HEK293T (cell line): Measurements from ENCODE around the gene ZNF469.

Experiments used
- ARNT ChIP-seq: fragments of 450-650 bp; IDR thresholded peaks from 2 replicates; pipeline ENCODE4 v1.6.1; 2017; ENCODE audit warnings: mild to moderate bottlenecking
- BHLHE40 ChIP-seq: fragments of 450-650 bp; IDR thresholded peaks from 2 replicates; pipeline ENCODE4 v1.6.1; 2016; ENCODE audit warnings: mild to moderate bottlenecking, moderate library complexity, borderline replicate concordance
- CTBP1 ChIP-seq: fragments of 450-650 bp; IDR thresholded peaks from 2 replicates; pipeline ENCODE4 v1.6.1; 2016; ENCODE audit warnings: borderline replicate concordance
- ELF4 ChIP-seq: fragments of 450-650 bp; IDR thresholded peaks from 2 replicates; pipeline ENCODE4 v1.6.1; 2017; ENCODE audit warnings: antibody characterized with exemption
- FOXA1 ChIP-seq: fragments of 450-650 bp; IDR thresholded peaks from 2 replicates; pipeline ENCODE4 v1.6.1; 2016; ENCODE audit warnings: mild to moderate bottlenecking
- FOXK2 ChIP-seq: fragments of 450-650 bp; IDR thresholded peaks from 2 replicates; pipeline ENCODE4 v1.6.1; 2016; ENCODE audit warnings: mild to moderate bottlenecking
- FOXM1 ChIP-seq: fragments of 450-650 bp; IDR thresholded peaks from 2 replicates; pipeline ENCODE4 v1.6.1; 2017; ENCODE audit warnings: mild to moderate bottlenecking, borderline replicate concordance
- LEF1 ChIP-seq: fragments of 450-650 bp; IDR thresholded peaks from 2 replicates; pipeline ENCODE4 v1.6.1; 2017; ENCODE audit warnings: mild to moderate bottlenecking, borderline replicate concordance
- NFRKB ChIP-seq: fragments of 450-650 bp; IDR thresholded peaks from 2 replicates; pipeline ENCODE4 v1.6.1; 2016; ENCODE audit warnings: mild to moderate bottlenecking, moderate library complexity
- SP1 ChIP-seq: fragments of 450-650 bp; IDR thresholded peaks from 2 replicates; pipeline ENCODE4 v1.6.1; 2017
- SUZ12 ChIP-seq: fragments of 450-650 bp; IDR thresholded peaks from 2 replicates; pipeline ENCODE4 v1.6.1; 2016; ENCODE audit warnings: mild to moderate bottlenecking
- TARDBP ChIP-seq: fragments of 450-650 bp; IDR thresholded peaks from 2 replicates; pipeline ENCODE4 v1.6.1; 2016
- ZNF384 ChIP-seq: fragments of 450-650 bp; IDR thresholded peaks from 2 replicates; pipeline ENCODE4 v1.6.1; 2016

DNA sequence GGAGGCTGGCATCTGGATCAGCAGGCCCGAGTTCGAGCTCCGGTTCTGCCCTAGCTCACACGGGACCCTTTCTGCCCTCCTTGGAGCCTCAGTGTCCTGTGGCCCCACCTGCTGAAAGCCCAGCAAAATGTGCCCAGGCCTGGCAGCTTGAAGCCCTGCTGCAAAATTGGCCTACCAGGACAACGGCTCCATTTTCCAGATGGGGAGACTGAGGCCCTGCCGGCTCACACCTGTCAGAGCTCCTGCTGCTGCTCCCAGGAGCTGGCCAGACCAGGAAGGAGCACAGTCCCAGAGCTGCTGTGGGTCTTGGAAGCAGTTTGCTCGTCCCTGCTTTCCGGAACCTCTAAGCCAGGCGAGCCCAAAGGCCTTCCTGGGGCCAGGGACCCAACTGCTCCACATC is 17.4 kb downstream of the ZNF469 start:
- TF ChIP-seq SP1: no peak
- TF ChIP-seq NFRKB: no peak
- no peak for TF ChIP-seq BHLHE40
- TF ChIP-seq SUZ12: no peak
- no peak for TF ChIP-seq CTBP1
- no peak for TF ChIP-seq ELF4
- no peak for TF ChIP-seq ZNF384
- no peak for TF ChIP-seq LEF1
- TF ChIP-seq FOXM1: no peak
- TF ChIP-seq TARDBP: no peak
- no peak for TF ChIP-seq FOXA1
- no peak for TF ChIP-seq FOXK2
- no peak for TF ChIP-seq ARNT
